ENCODE measurements around the gene PCGF2. TPM values are rescaled to one million over a fixed set of nuclear protein-coding genes. Genes with fewer than 3 reads are reported as not detected.

The PCGF2 gene
- total and polyA plus RNA-seq, 10 of the 15 experiments (the other 5 are each of a cell fraction or from before 2014, with no cell fraction given) = 2.7 to 35.6 (median 7.2) TPM

DNA sequence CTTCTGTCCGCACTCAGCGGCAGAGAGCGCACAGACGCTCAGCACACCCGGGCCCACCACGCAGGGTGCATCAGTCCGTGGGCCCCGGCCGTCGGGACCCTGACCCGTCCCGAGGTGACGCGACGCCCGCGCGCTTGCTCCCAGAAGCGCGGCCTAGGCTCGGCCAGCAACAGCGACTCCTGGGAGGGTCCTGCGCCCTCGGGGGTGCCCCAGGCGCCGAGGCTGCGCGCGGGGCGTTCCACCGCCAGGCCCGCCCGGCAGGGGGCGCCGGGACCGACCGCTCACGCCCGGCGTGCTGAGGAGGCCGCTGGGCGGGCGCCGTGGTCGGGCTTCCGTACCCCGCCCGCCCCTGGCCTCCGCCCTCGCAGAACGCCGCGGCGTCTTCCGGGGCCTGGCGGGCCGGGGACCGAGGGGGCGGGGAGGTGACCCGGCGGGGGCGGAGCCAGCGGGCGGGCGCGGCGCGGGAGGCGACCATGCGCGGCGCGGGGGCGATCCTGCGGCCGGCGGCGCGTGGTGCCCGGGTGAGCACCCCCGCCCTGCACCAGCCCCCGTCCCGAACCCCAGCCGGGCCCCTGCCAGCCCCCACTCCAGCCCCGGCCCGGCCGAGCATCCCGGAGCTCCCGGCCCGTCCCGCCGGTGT, 18.1 kb downstream of the PCGF2 start, which contains the start of gene CISD3 (continued):
- TF ChIP-seq EGR1 (IDR thresholded peaks at IDR 0.05; ENCODE audit: borderline replicate concordance in 1 of 2, low read depth in 2 of 2, low read length in 2 of 2) (peak in 1 of 2 experiments; percentile 94; a peak in 2 of 3 replicates), PAX8 (IDR thresholded peaks at IDR 0.05) (no peak), PML (IDR thresholded peaks at IDR 0.05; ENCODE audit: low read length) (peak; percentile 28; the same call in 1 of the 2 replicates), ZNF217 (IDR thresholded peaks at IDR 0.05) (0 out of 2 replicates have a peak, but pooled peaks have one; percentile 53), SUPT20H (IDR thresholded peaks at IDR 0.05; ENCODE audit: borderline replicate concordance, control insufficient read depth, low read depth, low read length) (no peak), ATF7 (IDR thresholded peaks at IDR 0.05; ENCODE audit: low read depth) (no peak), CEBPB (IDR thresholded peaks at IDR 0.05; ENCODE audit: borderline replicate concordance in 1 of 2, low read depth in 2 of 2, low read length in 2 of 2) (no peak), HCFC1 (IDR thresholded peaks at IDR 0.05; ENCODE audit: low read length) (peak; percentile 46; the same call in 1 of the 2 replicates), YBX1 (IDR thresholded peaks at IDR 0.05) (no peak), STAT3 (IDR thresholded peaks at IDR 0.05; ENCODE audit: low read depth, low read length) (no peak), CHD4 (IDR thresholded peaks at IDR 0.05) (no peak), MEF2B (IDR thresholded peaks at IDR 0.05; ENCODE audit: partially characterized antibody, poor library complexity, severe bottlenecking) (no peak), NR2C2 (IDR thresholded peaks at IDR 0.05; ENCODE audit: borderline replicate concordance, control insufficient read depth, insufficient read length, low read depth) (no peak), POLR2A (IDR thresholded peaks at IDR 0.05; ENCODE audit: low read depth, low read length) (peak; percentile 71; the same call in 1 of the 2 replicates), FOXM1 (IDR thresholded peaks at IDR 0.05; ENCODE audit: low read depth, low read length) (no peak), DPF2 (IDR thresholded peaks at IDR 0.05) (peak; percentile 88), WRNIP1 (IDR thresholded peaks at IDR 0.05; ENCODE audit: borderline replicate concordance, low read depth, low read length) (no peak), HDGF (IDR thresholded peaks at IDR 0.05) (no peak)
- TF ChIP-seq, protein P1, sequence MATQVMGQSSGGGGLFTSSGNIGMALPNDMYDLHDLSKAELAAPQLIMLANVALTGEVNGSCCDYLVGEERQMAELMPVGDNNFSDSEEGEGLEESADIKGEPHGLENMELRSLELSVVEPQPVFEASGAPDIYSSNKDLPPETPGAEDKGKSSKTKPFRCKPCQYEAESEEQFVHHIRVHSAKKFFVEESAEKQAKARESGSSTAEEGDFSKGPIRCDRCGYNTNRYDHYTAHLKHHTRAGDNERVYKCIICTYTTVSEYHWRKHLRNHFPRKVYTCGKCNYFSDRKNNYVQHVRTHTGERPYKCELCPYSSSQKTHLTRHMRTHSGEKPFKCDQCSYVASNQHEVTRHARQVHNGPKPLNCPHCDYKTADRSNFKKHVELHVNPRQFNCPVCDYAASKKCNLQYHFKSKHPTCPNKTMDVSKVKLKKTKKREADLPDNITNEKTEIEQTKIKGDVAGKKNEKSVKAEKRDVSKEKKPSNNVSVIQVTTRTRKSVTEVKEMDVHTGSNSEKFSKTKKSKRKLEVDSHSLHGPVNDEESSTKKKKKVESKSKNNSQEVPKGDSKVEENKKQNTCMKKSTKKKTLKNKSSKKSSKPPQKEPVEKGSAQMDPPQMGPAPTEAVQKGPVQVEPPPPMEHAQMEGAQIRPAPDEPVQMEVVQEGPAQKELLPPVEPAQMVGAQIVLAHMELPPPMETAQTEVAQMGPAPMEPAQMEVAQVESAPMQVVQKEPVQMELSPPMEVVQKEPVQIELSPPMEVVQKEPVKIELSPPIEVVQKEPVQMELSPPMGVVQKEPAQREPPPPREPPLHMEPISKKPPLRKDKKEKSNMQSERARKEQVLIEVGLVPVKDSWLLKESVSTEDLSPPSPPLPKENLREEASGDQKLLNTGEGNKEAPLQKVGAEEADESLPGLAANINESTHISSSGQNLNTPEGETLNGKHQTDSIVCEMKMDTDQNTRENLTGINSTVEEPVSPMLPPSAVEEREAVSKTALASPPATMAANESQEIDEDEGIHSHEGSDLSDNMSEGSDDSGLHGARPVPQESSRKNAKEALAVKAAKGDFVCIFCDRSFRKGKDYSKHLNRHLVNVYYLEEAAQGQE (IDR thresholded peaks at IDR 0.05; ENCODE audit: low read depth, low read length) = no peak
- TF ChIP-seq, protein P2, sequence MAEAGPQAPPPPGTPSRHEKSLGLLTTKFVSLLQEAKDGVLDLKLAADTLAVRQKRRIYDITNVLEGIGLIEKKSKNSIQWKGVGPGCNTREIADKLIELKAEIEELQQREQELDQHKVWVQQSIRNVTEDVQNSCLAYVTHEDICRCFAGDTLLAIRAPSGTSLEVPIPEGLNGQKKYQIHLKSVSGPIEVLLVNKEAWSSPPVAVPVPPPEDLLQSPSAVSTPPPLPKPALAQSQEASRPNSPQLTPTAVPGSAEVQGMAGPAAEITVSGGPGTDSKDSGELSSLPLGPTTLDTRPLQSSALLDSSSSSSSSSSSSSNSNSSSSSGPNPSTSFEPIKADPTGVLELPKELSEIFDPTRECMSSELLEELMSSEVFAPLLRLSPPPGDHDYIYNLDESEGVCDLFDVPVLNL (IDR thresholded peaks at IDR 0.05; ENCODE audit: low read depth, low read length) = 0 out of 2 replicates have a peak, but pooled peaks have one; percentile 36
- TF ChIP-seq, protein P3, sequence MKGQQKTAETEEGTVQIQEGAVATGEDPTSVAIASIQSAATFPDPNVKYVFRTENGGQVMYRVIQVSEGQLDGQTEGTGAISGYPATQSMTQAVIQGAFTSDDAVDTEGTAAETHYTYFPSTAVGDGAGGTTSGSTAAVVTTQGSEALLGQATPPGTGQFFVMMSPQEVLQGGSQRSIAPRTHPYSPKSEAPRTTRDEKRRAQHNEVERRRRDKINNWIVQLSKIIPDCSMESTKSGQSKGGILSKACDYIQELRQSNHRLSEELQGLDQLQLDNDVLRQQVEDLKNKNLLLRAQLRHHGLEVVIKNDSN (IDR thresholded peaks at IDR 0.05; ENCODE audit: borderline replicate concordance, extremely low read length, insufficient read depth, low read depth, low read length) = no peak
- TF ChIP-seq, protein P4, sequence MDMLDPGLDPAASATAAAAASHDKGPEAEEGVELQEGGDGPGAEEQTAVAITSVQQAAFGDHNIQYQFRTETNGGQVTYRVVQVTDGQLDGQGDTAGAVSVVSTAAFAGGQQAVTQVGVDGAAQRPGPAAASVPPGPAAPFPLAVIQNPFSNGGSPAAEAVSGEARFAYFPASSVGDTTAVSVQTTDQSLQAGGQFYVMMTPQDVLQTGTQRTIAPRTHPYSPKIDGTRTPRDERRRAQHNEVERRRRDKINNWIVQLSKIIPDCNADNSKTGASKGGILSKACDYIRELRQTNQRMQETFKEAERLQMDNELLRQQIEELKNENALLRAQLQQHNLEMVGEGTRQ (IDR thresholded peaks at IDR 0.05; ENCODE audit: borderline replicate concordance, low read depth, low read length) = no peak
- TF ChIP-seq, protein P5, sequence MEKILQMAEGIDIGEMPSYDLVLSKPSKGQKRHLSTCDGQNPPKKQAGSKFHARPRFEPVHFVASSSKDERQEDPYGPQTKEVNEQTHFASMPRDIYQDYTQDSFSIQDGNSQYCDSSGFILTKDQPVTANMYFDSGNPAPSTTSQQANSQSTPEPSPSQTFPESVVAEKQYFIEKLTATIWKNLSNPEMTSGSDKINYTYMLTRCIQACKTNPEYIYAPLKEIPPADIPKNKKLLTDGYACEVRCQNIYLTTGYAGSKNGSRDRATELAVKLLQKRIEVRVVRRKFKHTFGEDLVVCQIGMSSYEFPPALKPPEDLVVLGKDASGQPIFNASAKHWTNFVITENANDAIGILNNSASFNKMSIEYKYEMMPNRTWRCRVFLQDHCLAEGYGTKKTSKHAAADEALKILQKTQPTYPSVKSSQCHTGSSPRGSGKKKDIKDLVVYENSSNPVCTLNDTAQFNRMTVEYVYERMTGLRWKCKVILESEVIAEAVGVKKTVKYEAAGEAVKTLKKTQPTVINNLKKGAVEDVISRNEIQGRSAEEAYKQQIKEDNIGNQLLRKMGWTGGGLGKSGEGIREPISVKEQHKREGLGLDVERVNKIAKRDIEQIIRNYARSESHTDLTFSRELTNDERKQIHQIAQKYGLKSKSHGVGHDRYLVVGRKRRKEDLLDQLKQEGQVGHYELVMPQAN (conservative IDR thresholded peaks at IDR 0.05) = no peak; the same call in none of the 2 replicates

Measured in GM12878 (cell line).